ENCODE results near the gene ITIH6.
"Not testable (repeated sequence)": the region's sequence is repeated elsewhere in the genome, so short reads cannot be mapped to it uniquely, and the experiment has no call there.

ITIH6 gene

DNA sequence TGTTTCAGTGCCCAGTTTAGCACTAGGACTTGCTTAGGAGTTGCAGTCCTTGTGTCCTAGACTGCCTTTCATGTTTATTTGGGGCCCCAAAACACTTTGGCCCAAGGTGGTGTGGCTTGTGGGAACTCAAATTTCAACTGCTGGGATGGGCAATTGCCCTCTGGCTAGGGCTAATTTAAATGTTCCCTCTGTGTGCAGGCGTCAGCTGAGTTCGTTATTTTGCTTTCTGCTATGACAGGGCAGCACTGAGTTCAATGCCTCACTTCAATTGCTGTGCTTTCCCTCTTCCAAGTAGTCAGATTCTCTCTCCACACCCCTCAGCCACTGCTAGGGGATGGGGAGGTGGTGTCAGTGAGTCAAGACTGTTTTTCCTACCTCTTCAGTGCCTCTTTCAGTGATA, 51.1 kb downstream of the ITIH6 start:
- no peak overlapping the region for H3K27ac Mint-ChIP-seq
- DNase-seq = no peak
- H3K4me1 Mint-ChIP-seq = no peaks in the 10 kb centered on the region
- TF ChIP-seq, protein P1, sequence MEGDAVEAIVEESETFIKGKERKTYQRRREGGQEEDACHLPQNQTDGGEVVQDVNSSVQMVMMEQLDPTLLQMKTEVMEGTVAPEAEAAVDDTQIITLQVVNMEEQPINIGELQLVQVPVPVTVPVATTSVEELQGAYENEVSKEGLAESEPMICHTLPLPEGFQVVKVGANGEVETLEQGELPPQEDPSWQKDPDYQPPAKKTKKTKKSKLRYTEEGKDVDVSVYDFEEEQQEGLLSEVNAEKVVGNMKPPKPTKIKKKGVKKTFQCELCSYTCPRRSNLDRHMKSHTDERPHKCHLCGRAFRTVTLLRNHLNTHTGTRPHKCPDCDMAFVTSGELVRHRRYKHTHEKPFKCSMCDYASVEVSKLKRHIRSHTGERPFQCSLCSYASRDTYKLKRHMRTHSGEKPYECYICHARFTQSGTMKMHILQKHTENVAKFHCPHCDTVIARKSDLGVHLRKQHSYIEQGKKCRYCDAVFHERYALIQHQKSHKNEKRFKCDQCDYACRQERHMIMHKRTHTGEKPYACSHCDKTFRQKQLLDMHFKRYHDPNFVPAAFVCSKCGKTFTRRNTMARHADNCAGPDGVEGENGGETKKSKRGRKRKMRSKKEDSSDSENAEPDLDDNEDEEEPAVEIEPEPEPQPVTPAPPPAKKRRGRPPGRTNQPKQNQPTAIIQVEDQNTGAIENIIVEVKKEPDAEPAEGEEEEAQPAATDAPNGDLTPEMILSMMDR (IDR thresholded peaks at IDR 0.05) = no peak
- H3K9me3 Mint-ChIP-seq = peaks cover 51% of the 10 kb centered on the region
- H3K4me3 Mint-ChIP-seq = no peak overlapping the region
- H3K27me3 Mint-ChIP-seq (ENCODE audit: low read depth, poor library complexity) = no peaks in the 10 kb centered on the region
- no peaks in the 10 kb centered on the region for H3K36me3 Mint-ChIP-seq (ENCODE audit: low read depth)

DNA sequence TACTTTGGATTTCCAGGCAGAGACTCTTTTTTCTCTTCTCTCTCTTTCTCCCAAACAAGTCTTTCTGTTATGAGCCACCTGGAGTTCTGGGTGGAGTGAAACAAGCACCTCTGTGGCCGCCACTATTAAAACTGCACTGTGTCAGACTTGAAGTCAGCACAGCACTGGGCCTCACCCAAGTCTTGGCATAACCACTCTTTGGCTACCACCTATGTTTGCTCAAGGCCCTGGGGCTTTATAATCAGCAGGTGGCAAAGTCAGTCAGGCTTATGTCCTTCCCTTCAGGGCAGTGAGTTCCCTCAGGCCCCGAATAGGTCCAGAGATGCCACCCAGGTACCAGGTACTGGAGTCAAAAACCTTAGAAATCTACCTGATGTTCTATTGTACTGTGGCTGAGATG, 52.4 kb downstream of the ITIH6 start:
- Mint-ChIP-seq H3K4me1 (no peaks in the 10 kb centered on the region), H3K9me3 (peaks cover 50% of the 10 kb centered on the region)
- TF ChIP-seq, protein P1 (IDR thresholded peaks at IDR 0.05) = no peak

DNA sequence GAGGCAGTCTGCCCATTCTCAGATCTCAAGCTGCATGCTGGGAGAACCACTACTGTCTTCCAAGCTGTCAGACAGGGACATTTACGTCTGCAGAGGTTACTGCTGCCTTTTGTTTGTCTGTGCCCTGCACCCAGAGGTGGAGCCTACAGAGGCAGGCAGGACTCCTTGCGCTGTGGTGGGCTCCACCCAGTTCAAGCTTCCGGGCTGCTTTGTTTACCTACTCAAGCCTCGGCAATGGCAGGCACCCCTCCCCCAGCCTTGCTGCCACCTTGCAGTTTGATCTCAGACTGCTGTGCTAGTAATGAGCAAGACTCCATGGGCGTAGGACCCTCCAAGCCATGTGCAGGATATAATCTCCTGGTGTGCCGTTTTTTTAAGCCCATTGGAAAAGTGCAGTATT, 59.5 kb downstream of the ITIH6 start:
- H3K27me3 Mint-ChIP-seq (ENCODE audit: low read depth, poor library complexity); H3K4me1 Mint-ChIP-seq; DNase-seq; H3K4me3 Mint-ChIP-seq; H3K27ac Mint-ChIP-seq: not testable (repeated sequence)
- H3K36me3 Mint-ChIP-seq (ENCODE audit: low read depth) = peaks cover 14% of the 10 kb centered on the region
- H3K9me3 Mint-ChIP-seq = peaks cover 86% of the 10 kb centered on the region

More for the DNA sequence above, 52.4 kb downstream of the ITIH6 start:
- Mint-ChIP-seq H3K4me3 (no peak overlapping the region), H3K27ac (no peak overlapping the region), H3K27me3 (ENCODE audit: low read depth, poor library complexity) (no peaks in the 10 kb centered on the region), H3K36me3 (ENCODE audit: low read depth) (no peaks in the 10 kb centered on the region)
- no peak for DNase-seq

DNA sequence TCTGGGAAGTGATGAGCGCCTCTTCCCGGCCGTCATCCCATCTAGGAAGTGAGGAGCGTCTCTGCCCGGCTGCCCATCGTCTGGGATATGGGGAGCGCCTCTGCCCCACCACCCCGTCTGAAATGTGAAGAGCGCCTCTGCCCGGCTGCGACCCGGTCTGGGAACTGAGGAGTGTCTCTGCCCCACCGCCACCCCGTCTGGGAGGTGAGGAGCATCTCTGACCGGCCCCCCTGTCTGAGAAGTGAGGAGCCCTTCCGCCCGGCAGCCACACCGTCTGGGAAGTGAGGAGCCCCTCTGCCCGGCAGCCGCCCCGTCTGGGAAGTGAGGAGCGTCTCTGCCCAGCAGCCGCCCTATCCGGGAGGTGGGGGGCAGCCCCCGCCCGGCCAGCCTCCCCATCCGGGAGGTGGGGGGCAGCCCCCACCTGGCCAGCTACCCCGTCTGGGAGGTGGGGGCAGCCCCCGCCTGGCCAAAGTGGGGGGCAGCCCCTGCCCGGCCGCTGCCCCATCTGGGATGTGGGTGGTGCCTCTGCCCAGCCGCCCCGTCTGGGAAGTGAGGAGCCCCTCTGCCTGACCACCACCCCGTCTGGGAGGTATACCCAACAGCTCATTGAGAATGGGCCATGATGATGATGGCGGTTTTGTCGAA, 61.6 kb downstream of the ITIH6 start:
- H3K27me3 Mint-ChIP-seq (ENCODE audit: low read depth, poor library complexity); H3K4me1 Mint-ChIP-seq; H3K27ac Mint-ChIP-seq; H3K4me3 Mint-ChIP-seq; DNase-seq: not testable (repeated sequence)
- Mint-ChIP-seq H3K9me3 (peaks cover 81% of the 10 kb centered on the region), H3K36me3 (ENCODE audit: low read depth) (peaks cover 14% of the 10 kb centered on the region)

DNA sequence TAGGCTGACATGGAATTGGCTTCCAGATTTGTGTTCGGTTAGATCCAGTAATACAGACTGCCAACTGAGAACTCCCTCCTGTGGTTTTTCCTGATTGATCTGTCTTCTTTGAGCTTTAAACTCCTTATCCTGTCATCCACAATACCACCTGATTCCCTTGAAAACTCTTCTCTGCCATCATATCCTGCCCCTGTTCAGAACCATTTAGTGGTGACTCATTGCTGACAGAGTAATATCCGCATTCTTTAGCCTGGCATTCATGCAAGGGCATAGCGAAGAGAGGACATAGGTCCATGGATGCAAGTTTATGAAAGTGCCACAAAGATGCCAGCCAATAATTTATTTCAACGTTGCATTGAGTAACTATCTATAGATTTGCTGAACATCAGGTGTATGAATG, 76.6 kb downstream of the ITIH6 start:
- DNase-seq = no peak
- H3K4me3 Mint-ChIP-seq = no peak overlapping the region
- H3K9me3 Mint-ChIP-seq = peaks cover 52% of the 10 kb centered on the region
- peaks cover 7% of the 10 kb centered on the region for H3K4me1 Mint-ChIP-seq
- H3K27ac Mint-ChIP-seq = no peak overlapping the region
- TF ChIP-seq, protein P1 (IDR thresholded peaks at IDR 0.05) = no peak
- peaks cover 13% of the 10 kb centered on the region for H3K27me3 Mint-ChIP-seq (ENCODE audit: low read depth, poor library complexity)
- H3K36me3 Mint-ChIP-seq (ENCODE audit: low read depth) = no peaks in the 10 kb centered on the region

DNA sequence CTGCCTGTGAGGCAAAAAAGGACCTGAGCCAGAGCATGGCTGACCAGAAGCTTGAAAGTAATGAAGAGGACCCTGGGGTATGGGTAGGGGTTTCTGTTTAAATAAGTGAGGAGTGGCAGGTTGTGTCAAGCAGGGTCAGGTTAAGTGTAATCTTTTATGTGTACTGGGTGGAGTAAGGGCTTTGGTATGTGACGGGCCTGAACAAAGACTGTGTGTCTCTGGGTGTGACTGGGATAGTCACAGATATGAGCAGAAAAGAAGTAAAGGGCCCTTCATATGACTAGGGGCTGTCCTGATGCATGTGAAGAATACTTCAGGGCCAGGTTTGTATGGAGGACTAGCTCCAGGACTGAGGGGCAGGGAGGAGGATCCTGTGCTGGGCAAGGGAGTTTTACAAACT, 82.4 kb downstream of the ITIH6 start:
- H3K27me3 Mint-ChIP-seq (ENCODE audit: low read depth, poor library complexity) = peaks cover 8% of the 10 kb centered on the region
- no peak overlapping the region for H3K27ac Mint-ChIP-seq
- no peak for DNase-seq
- H3K9me3 Mint-ChIP-seq = peaks cover 42% of the 10 kb centered on the region
- TF ChIP-seq, protein P1 (IDR thresholded peaks at IDR 0.05) = no peak
- H3K4me3 Mint-ChIP-seq = no peak overlapping the region
- peaks cover 13% of the 10 kb centered on the region for H3K4me1 Mint-ChIP-seq
- no peaks in the 10 kb centered on the region for H3K36me3 Mint-ChIP-seq (ENCODE audit: low read depth)

DNA sequence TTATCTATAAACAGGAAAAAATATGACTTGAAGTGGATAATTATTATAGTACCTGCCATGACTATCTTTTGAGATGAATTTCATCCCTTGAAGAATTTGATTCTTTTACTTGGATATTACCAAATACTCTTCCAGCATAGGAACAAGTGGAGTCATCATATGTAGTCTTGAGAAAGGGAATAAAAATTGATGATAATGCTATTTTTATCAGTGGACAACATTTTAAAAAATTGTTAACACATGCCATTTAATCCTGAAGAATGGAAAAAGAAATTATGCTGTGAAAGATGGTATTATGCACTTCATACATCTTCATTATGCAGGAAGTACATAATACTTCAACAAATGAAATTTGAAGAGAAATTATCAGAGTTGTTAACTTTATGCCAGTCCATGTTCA, 83.6 kb downstream of the ITIH6 start:
- DNase-seq = no peak
- H3K36me3 Mint-ChIP-seq (ENCODE audit: low read depth) = no peaks in the 10 kb centered on the region

More for the DNA sequence above, 83.6 kb downstream of the ITIH6 start:
- Mint-ChIP-seq H3K27ac (no peak overlapping the region), H3K4me1 (peaks cover 19% of the 10 kb centered on the region), H3K9me3 (peaks cover 46% of the 10 kb centered on the region), H3K27me3 (ENCODE audit: low read depth, poor library complexity) (peaks cover 2% of the 10 kb centered on the region), H3K4me3 (no peak overlapping the region)
- TF ChIP-seq, protein P1 (IDR thresholded peaks at IDR 0.05) = no peak

Data from nephron progenitor cell (in vitro differentiated cells).